H1 (cell line): Measurements from ENCODE around the gene GLRX5. TPM values are rescaled to one million over a fixed set of nuclear protein-coding genes. Genes with fewer than 3 reads are reported as not detected.

Source experiments
- ASH2L ChIP-seq: fragments of 200-600, 300-600 bp; sonication (generic); IDR thresholded peaks from one replicate; pipeline ENCODE4 v1.7.1; 2017; ENCODE audit warnings: low read length
- CHD1 ChIP-seq: IDR thresholded peaks from 2 replicates; pipeline ENCODE4 v1.6.1; 2012; ENCODE audit warnings: low read depth, low read length, improper control_type of control experiment
- EGR1 ChIP-seq: IDR thresholded peaks from 2 replicates; pipeline ENCODE4 v1.6.1; 2011; ENCODE audit warnings: low read depth, low read length, borderline replicate concordance
- GABPA ChIP-seq: IDR thresholded peaks from 2 replicates; pipeline ENCODE4 v1.6.1; 2011; ENCODE audit warnings: mild to moderate bottlenecking, low read length, moderate library complexity, borderline replicate concordance; ENCODE audit not compliant: insufficient read depth
- PHF8 ChIP-seq: fragments of 200-600 bp; sonication (generic); conservative IDR thresholded peaks from 2 replicates; pipeline ENCODE4 v1.7.1; 2012; ENCODE audit warnings: low read depth, mild to moderate bottlenecking, inconsistent platforms, low read length, moderate library complexity
- USF2 ChIP-seq: IDR thresholded peaks from 2 replicates; pipeline ENCODE4 v1.6.1; 2011; ENCODE audit warnings: low read length, improper control_type of control experiment
- ZNF274 ChIP-seq: IDR thresholded peaks from 2 replicates; pipeline ENCODE4 v1.7.0; 2012; ENCODE audit warnings: low read length, borderline replicate concordance; ENCODE audit errors: extremely low read depth
- polyA plus RNA-seq, 7 experiments: library from polyadenylated mRNA; depleted of rRNA in 3 of 7; stranded (reverse) in 5 of 7; unstranded in 2 of 7; fragments of >200 nt in 5 of 7; fragments of 200-250 nt in 2 of 7; gene quantifications; 1 replicate in 5 of 7; 2 replicates in 1 of 7; 4 replicates in 1 of 7; pipeline versions ENCODE4 v1.2.1 to v1.2.3, GENCODE V29; 2011 to 2013; ENCODE audit warnings: missing spikeins in 2 of 7, mixed read lengths in 2 of 7
- total RNA-seq: library from RNA; stranded (reverse); fragmentation: NEBNext Ultra II Directional; extraction: Animal tissue kit (Norgen Biotek cat#: 25700); gene quantifications from 2 replicates; pipeline ENCODE4 v1.2.1, GENCODE V29; 2021

Gene GLRX5
- total and polyA plus RNA-seq, 2 of the 8 experiments (the other 6 are each of a cell fraction or from before 2014, with no cell fraction given) = 70.1 to 88.8 TPM

DNA sequence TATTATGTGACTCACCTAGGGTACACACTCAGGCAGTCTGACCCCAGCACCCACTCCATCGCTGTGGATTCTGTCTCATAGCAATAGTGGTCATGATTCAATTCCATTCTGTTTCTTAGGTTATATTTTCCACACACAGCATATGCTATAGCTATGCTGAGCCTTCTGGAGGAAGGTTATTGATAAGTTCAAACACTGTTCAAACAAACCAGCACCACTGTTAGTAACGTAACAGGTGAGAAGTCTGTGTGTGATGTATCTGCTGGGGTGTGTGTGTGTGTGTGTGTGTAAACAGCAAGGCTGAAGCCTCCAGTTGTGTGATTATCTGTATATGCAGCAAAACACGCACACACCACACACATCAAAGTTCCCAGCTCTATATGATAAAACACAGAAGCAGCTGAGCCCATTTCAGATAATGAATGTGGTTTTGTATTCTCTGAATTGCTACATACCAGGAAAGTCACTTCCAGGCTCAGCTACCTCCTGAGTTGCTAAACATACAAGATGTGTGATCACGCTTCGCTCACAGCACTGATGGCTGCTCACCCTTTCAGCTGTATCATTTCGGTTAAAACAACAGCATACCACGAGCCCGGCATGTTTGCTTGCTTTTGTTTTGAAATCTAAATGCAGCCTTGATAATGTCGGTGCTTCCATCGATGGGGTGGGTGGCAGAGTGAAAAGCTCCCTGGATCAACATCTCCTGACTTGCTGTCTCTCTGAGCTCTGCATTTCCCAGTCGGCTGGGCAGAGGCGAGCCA is 11.6 kb upstream of the GLRX5 start (continued):
- no peak for TF ChIP-seq USF2
- no peak for TF ChIP-seq PHF8
- TF ChIP-seq CHD1 = no peak
- TF ChIP-seq ZNF274 = no peak
- TF ChIP-seq EGR1 = no peak
- TF ChIP-seq ASH2L = no peak
- TF ChIP-seq GABPA = no peak
